HG03108 (cell line): ENCODE results near the gene CLDN10.
"Not testable (repeated sequence)": the region's sequence is repeated elsewhere in the genome, so short reads cannot be mapped to it uniquely, and the experiment has no call there.

Experiments used
- ATAC-seq: cut with Tn5 transposase; IDR thresholded peaks from one replicate; pipeline ENCODE4 v1.9.1; 2021; ENCODE audit warnings: moderate library complexity; ENCODE audit not compliant: unreplicated experiment

Gene CLDN10

DNA sequence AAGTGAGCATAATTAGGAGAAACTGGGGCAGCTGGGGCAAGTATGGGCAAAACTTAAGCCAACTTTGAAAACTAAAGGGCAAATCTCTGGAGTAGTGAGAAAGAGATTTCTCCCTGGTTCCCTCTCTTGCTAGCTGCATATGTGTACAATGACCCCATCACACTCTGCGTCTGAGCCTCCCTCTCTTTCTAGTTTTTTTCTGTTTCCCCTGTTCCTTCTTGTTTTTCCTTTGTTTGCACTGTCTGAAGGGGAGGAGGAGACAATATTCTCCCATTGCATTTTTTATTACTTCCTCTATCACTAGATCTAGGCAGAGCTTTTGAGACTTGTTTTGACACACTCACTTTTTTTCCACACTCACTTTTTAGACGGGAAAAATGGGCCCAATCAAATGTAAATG, 11.2 kb upstream of the CLDN10 start:
- no peak for ATAC-seq

DNA sequence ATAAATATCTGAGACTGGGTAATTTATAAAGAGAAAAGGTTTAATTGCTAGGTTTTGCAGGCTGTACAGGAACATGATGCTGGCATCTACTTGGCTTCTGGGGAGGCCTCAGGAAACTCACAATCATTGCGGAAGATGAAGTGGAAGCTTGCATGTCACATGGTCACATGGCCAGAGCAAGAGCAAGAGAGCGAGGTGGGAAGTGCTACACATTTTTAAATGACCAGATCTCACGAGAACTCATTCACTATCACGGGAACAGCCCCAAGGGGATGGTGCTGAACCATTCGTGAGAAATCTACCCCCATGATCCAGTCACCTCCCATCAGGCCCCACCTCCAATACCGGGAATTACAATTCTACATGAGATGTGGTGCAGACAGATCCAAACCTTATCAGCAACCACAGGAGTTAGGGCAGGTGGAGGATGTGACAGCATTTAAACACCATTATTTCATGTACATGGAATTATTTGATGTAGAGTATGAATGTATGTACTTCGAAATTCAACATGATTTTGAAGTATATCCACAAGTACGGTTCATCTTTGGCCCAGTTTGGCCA, 10.5 kb upstream of the CLDN10 start:
- ATAC-seq, result no peak

DNA sequence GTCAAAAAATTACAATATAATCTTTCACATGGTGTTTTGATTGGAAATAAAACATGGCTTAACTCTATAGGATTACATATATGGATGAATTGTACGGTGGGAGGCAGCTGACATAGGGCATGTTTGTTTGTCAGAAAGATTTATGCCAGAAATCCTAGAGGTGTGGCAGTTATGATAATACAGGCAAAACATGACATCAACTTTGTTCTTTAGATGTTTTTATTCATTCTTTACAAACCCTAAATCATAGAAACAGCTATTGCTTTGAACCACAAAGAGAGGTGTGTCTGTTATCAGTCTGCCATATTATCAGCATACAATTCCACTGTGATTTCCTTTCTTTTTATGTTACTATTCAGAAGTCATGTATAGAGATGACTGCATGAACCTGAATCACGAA, 8.2 kb upstream of the CLDN10 start:
- ATAC-seq, result no peak

DNA sequence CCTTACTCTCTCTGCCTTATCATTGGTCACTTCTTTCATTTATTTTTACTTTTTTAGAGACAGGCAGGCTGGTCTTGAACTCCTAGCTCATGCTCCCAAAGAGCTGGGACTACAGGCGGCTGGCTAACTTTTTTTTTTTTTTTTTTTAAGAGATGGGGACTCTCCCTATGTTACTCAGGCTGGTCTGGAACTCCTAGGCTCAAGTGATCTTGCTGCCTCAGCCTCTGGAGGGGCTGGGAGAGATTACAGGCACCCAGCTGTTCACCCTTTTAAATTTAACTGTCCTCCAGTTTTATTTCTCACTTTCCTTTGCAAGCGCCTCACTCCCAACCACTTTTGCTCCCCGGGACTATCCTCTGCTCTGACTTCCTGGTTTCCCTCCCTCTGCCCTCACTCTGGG, 5.6 kb upstream of the CLDN10 start:
- no peak for ATAC-seq

DNA sequence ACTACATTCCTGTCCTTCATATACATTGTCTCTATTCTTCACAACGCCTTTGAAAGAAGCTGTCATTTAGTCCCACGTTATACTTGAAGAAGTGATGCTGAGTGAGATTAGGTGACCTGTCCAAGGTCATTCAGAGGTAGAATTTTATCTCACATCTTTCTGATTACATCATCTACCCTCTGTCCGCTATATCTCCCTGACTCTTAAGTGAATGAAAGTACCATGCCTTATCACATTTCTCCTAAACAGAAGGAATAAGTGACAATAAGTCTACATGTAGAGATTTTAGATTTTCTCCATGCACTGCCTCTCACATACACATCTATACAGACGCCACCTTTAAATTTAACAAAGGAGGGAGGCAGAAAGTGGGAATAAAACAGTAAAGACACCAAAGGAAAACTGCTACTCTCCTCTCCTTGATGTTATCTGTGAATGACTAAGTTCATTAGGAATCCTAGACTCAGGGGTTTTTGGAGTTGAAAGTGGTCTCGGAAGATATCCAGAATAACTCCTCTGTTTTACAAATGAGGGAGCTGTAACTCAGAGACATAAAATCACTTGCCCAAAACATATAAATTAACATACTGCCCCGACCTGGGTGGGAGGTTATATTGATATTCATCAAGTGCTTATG, 4.9 kb upstream of the CLDN10 start:
- no peak for ATAC-seq

DNA sequence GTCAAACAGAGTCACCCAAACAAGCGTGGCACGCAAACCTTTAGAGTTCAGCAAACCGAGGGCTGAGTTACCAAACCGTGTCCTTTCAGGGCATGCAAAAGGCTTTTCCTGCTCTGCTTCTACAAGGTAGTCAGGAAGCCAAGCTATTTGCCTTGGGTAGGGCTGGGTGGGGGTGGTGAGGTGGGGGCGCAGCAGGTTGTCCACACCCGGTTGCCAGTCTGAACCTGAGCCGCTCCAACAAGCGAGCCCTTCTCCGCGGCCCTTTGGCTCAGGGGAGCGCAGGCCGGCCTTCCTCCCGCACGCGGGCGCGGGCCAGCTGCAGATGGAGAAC, 347 bp upstream of the CLDN10 start:
- ATAC-seq, result no peak

DNA sequence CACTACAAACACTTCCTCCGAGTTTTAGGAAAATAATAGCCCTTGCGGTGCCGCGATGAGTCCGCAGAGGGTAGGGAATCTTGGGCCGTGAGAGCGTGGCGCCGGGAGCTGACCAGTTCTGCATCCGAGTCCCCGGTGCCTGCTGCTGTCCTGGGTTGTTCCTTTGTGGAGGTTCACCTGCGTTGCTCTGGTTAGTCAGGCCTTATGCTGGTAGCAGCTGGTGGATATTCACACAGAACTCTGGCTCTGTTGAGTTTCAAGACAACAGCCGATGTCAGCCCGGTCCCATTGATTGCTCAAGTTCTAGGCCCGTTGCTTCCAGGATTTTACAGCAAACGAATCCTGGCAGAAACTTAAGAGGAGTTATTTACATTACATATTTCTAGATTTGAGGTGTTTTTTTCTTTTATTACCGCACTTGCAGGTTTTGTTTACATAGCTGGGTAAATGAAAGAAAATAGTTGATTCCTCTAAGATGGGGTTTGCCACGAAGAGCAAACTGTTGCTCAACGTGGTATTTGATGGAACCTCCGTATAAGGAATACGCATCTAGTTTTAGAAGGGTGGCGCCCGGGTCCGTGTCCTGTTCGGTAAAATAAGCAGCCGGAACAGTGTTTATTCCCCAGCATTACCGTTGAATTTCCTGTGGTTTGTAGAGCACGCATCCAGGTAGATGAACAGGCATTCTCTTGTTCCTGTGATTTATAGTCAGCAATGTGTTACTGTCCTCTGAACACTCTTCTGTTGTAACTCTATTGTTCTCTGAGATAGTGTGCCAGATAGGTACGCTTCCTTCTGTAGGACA, 1.3 kb downstream of the CLDN10 start:
- no peak for ATAC-seq

DNA sequence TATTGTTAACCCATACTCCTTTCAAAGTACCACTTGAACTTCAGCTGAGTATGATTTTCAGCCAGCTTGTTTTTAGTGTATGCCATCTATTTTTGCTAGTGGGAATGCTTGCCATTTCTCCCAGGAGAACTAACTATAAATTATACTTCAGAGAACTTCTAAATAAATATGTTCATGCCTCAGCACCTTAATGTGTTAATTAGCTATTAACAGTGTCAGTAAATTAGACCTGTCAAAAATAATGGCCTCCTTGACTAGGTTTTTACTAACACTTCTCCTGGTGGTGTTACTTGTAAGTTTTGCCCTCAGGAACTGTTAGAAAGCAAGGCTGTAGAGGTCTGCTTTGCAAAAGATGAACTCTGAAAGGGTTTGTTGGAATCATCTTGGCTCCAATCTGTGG, 4.5 kb downstream of the CLDN10 start:
- no peak for ATAC-seq

DNA sequence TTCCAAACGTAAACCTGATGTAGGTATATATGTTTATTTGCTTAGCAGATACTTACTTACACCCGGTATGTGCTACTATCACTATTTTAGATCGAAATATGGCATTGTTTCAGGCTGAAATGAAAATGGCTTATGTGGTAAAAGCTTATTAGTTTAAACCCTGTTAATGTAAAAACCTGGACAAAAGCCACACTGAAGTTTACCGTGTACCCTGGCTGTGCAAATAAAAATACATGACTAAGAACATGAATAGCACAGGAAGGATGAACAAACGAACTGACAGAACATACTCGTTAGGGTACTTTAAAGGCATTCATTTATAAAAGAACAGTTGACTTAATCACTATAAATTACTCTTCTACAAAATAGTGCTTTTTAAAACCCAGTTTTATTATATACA, 6.6 kb downstream of the CLDN10 start:
- no peak for ATAC-seq

DNA sequence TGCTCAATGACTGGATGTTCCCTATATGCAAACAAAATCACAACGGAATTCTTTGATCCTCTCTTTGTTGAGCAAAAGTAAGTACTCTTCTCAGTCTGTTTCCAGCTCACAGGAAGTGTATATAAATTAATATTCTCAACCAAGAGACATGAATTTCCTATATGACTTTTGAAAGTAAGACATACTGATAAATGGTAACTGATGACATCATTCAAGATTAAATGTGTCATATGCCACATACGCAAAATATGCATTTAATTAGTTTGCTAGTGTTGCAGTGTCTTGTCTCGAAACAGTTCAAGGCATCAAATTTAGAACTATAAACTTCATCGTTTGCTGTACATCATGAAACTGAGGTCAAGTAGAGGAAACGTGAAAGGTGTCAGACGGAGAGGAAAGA, 7.9 kb downstream of the CLDN10 start:
- ATAC-seq, result no peak

DNA sequence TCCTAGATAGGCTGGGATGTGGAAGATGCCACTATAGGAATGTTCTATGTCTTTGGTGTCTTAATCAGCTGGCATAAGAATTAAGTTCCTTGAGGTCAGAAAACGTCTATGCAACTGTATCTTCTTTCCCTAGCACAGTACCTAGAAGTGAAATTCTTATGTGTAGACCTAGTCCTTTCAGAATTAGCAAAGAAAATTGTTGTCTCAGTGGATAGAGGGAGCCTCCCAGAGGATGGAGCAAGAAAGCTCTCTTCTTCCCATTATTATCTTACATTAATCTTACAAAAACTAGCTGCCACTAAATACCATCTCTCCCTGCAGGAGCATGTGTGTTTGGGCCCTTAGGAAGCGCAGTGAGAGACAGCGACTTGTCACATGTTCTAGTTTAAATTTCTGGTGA, 11.6 kb downstream of the CLDN10 start:
- no peak for ATAC-seq

DNA sequence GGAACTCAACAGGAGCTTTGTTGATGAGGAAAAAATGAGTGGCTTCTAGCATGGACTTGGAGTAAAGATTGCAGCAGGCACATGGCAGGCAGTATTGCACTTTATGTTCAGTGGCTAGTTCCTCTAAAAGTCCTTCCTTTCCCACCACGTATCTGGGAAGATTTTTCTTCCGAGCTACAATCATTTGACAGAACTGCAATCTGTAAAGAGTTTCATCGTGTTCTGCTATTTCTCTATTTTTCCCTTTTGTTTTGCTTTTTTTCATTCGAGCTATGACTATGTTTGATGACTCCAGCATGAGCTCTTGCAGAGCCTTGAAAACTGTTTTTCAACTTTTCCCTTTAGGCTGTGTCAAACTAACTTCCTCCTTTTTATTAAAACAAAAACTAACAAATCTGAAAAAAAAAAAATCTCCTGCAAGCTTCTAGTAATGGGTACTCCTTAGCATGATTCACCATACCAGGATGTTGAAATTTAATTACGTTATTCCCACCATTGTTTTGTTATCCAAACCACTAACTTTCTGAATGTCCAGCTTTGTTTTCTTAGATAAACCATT, 12.3 kb downstream of the CLDN10 start:
- no peak for ATAC-seq

DNA sequence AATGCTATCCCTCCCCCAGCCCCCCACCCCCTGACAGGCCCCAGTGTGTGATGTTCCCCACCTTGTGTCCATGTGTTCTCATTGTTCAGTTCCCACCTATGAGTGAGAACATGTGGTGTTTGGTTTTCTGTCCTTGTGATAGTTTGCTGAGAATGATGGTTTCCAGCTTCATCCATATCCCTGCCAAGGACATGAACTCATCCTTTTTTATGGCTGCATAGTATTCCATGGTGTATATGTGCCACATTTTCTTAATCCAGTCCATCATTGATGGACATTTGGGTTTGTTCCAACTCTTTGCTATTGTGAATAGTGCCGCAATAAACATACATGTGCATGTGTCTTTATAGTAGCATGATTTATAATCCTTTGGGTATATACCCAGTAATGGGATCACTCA, 13.2 kb downstream of the CLDN10 start:
- not testable (repeated sequence) for ATAC-seq

DNA sequence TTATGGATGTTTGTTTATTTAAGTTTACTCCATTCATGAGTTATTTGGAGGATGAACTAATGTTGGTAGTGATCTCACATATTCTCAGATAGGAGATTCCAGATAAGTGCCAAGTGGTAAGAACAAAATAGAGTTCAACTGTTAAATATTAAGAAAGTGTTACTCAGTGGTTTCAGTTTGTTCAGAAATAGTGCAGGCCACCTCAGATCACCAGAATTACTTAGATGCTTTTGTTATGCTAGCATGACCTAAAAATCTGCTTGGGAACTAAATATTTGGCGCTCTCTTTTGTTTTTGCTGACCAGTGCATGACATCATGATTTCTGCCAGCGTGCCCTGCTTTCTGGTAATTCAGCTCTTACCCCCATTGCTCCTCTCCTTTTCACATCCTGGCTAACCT, 15.6 kb downstream of the CLDN10 start:
- ATAC-seq, result no peak

DNA sequence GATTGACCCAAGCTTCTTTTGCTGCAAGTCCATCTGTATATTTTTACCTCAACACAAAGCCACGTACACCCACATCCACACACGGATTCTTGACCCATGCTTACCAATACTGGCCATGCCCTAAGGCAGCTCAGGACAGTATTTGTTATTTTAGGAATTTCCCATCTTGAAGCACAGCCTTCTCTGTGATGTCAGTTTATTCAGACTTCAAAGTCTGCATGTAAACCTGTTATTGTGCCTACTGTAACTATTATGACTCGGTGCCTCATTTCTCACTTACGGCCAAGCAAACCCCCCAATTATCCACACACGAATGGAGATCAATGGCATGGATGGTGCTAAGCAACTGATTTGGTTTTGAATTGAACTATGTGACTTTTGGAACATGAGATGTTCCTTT, 17.5 kb downstream of the CLDN10 start:
- ATAC-seq, result no peak

DNA sequence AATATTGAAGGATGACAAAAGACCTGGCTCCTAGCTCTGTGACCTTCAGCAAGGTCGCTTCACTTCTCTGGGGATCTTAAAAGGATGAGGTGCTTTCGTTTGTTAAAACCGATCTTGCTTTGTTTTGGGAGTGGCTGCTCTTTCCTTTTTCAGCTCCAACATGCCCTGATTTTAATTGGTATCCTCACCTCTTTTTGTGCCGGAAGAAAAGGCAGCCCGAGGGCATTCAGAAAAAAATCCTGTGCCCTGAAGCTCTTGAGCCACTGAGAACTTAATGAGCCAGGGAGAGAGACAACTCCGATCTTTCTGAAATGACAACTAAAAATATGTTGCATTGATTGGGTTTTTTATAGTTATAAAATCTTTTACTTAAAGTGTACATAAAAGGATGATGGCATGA, 19.4 kb downstream of the CLDN10 start:
- no peak for ATAC-seq

DNA sequence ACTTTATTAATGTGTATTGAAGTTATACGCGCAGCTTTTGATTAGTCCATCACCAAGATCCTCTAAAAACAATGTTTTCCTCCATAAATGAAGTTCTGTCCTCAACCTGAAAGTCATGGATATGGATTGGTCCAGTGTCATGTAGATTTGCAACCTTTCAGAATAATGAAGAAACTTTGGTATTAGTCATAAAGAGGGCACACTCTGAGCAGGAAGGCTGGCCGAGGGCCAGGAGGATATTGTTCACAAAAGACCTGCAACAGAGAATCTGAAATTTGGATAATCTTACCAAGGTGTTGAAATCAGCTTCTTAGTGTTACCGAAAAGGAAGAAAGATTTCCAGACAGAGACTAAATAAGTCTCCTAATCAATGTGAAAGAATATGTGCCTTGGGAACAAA, 20.7 kb downstream of the CLDN10 start:
- ATAC-seq, result no peak

DNA sequence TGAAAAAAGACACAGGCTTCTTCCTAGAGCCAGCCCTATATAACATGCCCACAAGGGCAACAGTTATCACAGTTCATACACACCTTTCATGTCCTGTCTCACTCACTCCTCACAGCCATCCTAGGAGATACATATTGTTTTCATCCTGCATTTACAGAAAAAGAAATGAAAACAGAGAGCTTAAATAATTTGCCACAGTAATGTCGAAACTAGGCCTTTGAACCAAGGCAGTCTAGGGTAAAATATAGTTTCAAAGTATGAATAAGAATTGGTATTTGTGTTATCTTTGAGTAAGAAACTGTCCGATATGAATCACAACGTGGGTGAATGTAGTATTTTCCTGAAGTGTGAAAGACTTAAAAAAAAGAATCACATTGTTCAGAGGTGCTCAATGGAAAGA, 26.8 kb downstream of the CLDN10 start:
- ATAC-seq, result peak; percentile 63

DNA sequence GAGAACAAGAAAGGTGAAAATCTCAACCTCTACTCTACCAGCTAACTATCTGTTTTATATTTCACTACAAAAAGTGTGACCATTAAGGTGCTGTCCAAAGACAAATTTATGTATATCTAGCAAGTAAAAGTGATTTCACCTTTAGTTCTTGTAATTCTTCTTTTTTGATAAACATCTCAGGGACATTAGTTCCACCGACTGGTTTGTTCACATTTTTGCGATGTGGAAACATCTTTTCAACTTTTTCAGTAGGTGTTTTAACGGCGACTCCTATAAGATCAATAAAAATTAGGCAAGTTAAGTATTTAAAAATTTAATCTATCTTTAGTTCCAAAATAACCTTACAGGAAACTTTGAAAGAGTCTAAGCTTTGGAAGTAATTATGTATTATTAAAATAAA, 33.3 kb downstream of the CLDN10 start:
- ATAC-seq, result no peak

DNA sequence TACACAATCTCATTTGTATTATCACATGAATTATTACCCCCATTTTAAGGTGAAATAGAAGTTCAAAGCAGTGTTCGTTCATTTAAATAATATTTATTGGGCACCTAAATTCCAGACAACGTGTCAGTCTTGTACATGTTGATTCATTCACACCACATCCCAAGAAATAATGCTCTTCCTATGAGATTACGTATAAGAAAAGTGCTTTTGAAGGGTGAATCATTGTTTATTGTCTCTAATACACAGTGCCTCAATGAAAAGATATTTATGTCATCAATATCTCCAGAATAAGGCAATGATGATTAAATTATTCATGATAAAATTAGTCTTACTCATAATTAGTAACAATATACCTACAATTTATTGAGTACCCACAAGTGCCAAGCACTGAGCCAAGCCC, 35.6 kb downstream of the CLDN10 start:
- ATAC-seq, result no peak

DNA sequence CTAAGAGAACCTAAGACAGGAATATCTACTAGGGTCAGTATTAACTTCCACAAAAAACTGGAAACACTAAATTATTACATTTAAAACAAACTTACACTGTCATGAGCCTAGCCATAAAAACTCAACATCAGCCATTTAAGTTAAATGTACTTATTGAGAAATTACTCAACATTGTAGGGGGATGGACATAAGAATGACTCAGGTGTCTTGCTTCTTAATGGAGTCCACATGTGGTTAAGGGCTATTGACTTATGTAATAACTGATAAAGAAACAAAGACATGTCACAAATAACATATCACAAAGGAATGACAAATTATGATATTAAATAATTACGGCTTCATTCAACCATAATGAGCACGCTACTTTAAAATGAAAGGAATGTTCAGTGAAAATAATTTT, 36.2 kb downstream of the CLDN10 start:
- ATAC-seq, result no peak

DNA sequence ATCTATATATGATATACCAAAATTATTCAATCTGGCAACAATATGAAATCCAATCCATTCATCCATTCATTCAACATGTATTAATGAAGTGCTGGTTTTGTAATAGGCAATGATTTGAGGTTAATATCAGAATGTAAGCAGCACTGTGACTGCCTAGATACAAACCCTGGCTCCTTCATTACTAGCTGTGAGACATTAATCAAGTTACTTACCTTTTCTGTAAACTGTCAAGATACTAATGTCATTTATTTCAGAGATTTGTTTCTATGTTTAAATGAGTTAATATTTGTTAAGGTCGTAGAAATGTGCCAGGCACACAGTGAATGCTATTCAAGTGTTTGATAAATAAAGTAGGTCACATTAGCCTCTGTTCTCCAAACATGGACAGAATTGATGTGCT, 40.9 kb downstream of the CLDN10 start:
- ATAC-seq, result no peak
